K562 (cell line): ENCODE measurements around the gene CFAP20DC. TPM values are rescaled to one million over a fixed set of nuclear protein-coding genes. Genes with fewer than 3 reads are reported as not detected.
A peak's percentile ranks its signal among the peaks of the same experiment; 100 is the strongest.

Source experiments
- EZH2 ChIP-seq: IDR thresholded peaks from 2 replicates; pipeline ENCODE4 v1.6.1; 2012; ENCODE audit warnings: low read depth, mild to moderate bottlenecking, inconsistent platforms, low read length, borderline replicate concordance
- MEF2D ChIP-seq: conservative IDR thresholded peaks from 2 replicates; pipeline ENCODE4 v1.6.1; 2016; ENCODE audit warnings: low read depth, missing genetic modification characterization, missing compliant biosample characterization
- MYC ChIP-seq, 2 experiments: fragments of 250-450 bp in 1 of 2; sonication (Bioruptor Pico) in 1 of 2; IDR thresholded peaks; 2 replicates each; pipeline versions ENCODE4 v1.5.1 to v1.6.1; 2012 to 2021; ENCODE audit warnings: low read depth in 2 of 2, borderline replicate concordance in 1 of 2, improper control_type of control experiment in 1 of 2, low read length in 1 of 2, mild to moderate bottlenecking in 1 of 2, moderate library complexity in 1 of 2
- NFIX ChIP-seq: fragments of 250-450 bp; sonication (Bioruptor Pico); IDR thresholded peaks from 2 replicates; pipeline ENCODE4 v1.4.0; 2020; ENCODE audit warnings: low read depth, mild to moderate bottlenecking, moderate library complexity
- PHB ChIP-seq: fragments of 250-450 bp; sonication (Bioruptor Pico); IDR thresholded peaks from 2 replicates; pipeline ENCODE4 v1.5.0; 2021
- PHF8 ChIP-seq: fragments of 200-600 bp; sonication (generic); IDR thresholded peaks from 2 replicates; pipeline ENCODE4 v1.6.1; 2012; ENCODE audit warnings: mixed run types, mild to moderate bottlenecking, inconsistent platforms, low read length, moderate library complexity, borderline replicate concordance
- PKNOX1 ChIP-seq: fragments of 450-650 bp; IDR thresholded peaks from 2 replicates; pipeline ENCODE4 v1.6.1; 2016
- RNF219 ChIP-seq: fragments of 250-450 bp; sonication (Bioruptor Pico); IDR thresholded peaks from 2 replicates; pipeline ENCODE4 v1.5.0; 2022; ENCODE audit warnings: mild to moderate bottlenecking
- SOX6 ChIP-seq: fragments of 450-650 bp; IDR thresholded peaks from 2 replicates; pipeline ENCODE4 v1.6.1; 2014; ENCODE audit warnings: mild to moderate bottlenecking
- TAF9B ChIP-seq: fragments of 450-650 bp; IDR thresholded peaks from 2 replicates; pipeline ENCODE4 v1.6.1; 2018; ENCODE audit warnings: mild to moderate bottlenecking; ENCODE audit not compliant: partially characterized antibody
- UBTF ChIP-seq, 2 experiments: IDR thresholded peaks; 2 replicates each; pipeline ENCODE4 v1.6.1; 2012; ENCODE audit warnings: improper control_type of control experiment in 2 of 2, low read depth in 2 of 2, low read length in 2 of 2, borderline replicate concordance in 1 of 2
- XRCC5 ChIP-seq: fragments of 200-400 bp; formaldehyde crosslinking; IDR thresholded peaks from 2 replicates; pipeline ENCODE4 v1.6.1; 2017; ENCODE audit warnings: low read depth, mild to moderate bottlenecking, low read length
- polyA plus RNA-seq, 8 experiments: library from polyadenylated mRNA; depleted of rRNA in 4 of 8; stranded (reverse) in 5 of 8; unstranded in 3 of 8; fragments of >200 nt; fragmentation: Nextera tagmentation in 2 of 8; fragmentation: Illumina TruSeq in 1 of 8; extraction: Ambion mirVana in 2 of 8; extraction: Trizol in 1 of 8; gene quantifications; 2 replicates each; pipeline versions ENCODE4 v1.2.1 to v1.2.3, GENCODE V29; 2011 to 2014; ENCODE audit warnings: inconsistent platforms in 1 of 8, missing spikeins in 1 of 8
- total RNA-seq, 7 experiments: library from RNA; depleted of rRNA in 6 of 7; stranded (reverse); fragments of >200 nt in 6 of 7; fragmentation: Illumina TruSeq in 2 of 7; extraction: Trizol in 2 of 7; gene quantifications; 2 replicates each; pipeline versions ENCODE4 v1.2.1 to v1.2.3, GENCODE V29; 2011 to 2021; ENCODE audit warnings: low replicate concordance in 1 of 7
- TF ChIP-seq, protein P1 (sequence below): IDR thresholded peaks from 2 replicates; pipeline ENCODE4 v1.6.1; 2014; ENCODE audit warnings: antibody characterized with exemption
- TF ChIP-seq, protein P2 (sequence below), 2 experiments: IDR thresholded peaks in 1 of 2; conservative IDR thresholded peaks in 1 of 2; 2 replicates each; pipeline ENCODE4 v1.6.1; 2016; ENCODE audit warnings: low read depth in 2 of 2, mild to moderate bottlenecking in 1 of 2, missing compliant biosample characterization in 1 of 2, missing genetic modification characterization in 1 of 2, moderate library complexity in 1 of 2
- TF ChIP-seq, protein P3 (sequence below), 2 experiments: fragments of 450-650 bp; IDR thresholded peaks; 2 replicates each; pipeline ENCODE4 v1.6.1; 2016

The CFAP20DC gene
- total and polyA plus RNA-seq, 9 of the 15 experiments (the other 6 are each of a cell fraction or from before 2014, with no cell fraction given), result 1.6 to 5.9 (median 4.6) TPM

- TF ChIP-seq PKNOX1 (peak; percentile 51), TAF9B (no peak), SOX6 (no peak), PHF8 (no peak), UBTF (IDR thresholded peaks at IDR 0.05; ENCODE audit: borderline replicate concordance in 1 of 2, low read depth in 2 of 2, low read length in 2 of 2) (no peak), PHB (CRISPR knock-in tag) (no peak), NFIX (CRISPR knock-in tag) (no peak), XRCC5 (no peak), MEF2D (tag) (no peak), EZH2 (no peak), RNF219 (no peak), MYC (IDR thresholded peaks at IDR 0.05; ENCODE audit: low read depth, low read length) (no peak), MYC (CRISPR knock-in tag; IDR thresholded peaks at IDR 0.05; ENCODE audit: borderline replicate concordance, low read depth) (no peak)
- TF ChIP-seq, protein P1, sequence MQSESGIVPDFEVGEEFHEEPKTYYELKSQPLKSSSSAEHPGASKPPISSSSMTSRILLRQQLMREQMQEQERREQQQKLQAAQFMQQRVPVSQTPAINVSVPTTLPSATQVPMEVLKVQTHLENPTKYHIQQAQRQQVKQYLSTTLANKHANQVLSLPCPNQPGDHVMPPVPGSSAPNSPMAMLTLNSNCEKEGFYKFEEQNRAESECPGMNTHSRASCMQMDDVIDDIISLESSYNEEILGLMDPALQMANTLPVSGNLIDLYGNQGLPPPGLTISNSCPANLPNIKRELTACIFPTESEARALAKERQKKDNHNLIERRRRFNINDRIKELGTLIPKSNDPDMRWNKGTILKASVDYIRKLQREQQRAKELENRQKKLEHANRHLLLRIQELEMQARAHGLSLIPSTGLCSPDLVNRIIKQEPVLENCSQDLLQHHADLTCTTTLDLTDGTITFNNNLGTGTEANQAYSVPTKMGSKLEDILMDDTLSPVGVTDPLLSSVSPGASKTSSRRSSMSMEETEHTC, result no peak
- TF ChIP-seq, protein P2, sequence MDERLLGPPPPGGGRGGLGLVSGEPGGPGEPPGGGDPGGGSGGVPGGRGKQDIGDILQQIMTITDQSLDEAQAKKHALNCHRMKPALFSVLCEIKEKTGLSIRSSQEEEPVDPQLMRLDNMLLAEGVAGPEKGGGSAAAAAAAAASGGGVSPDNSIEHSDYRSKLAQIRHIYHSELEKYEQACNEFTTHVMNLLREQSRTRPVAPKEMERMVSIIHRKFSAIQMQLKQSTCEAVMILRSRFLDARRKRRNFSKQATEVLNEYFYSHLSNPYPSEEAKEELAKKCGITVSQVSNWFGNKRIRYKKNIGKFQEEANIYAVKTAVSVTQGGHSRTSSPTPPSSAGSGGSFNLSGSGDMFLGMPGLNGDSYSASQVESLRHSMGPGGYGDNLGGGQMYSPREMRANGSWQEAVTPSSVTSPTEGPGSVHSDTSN (CRISPR knock-in tag; IDR thresholded peaks at IDR 0.05; ENCODE audit: low read depth), result no peak
- TF ChIP-seq, protein P2 (tag; conservative IDR thresholded peaks at IDR 0.05; ENCODE audit: low read depth), result peak; percentile 83
- TF ChIP-seq, protein P3, sequence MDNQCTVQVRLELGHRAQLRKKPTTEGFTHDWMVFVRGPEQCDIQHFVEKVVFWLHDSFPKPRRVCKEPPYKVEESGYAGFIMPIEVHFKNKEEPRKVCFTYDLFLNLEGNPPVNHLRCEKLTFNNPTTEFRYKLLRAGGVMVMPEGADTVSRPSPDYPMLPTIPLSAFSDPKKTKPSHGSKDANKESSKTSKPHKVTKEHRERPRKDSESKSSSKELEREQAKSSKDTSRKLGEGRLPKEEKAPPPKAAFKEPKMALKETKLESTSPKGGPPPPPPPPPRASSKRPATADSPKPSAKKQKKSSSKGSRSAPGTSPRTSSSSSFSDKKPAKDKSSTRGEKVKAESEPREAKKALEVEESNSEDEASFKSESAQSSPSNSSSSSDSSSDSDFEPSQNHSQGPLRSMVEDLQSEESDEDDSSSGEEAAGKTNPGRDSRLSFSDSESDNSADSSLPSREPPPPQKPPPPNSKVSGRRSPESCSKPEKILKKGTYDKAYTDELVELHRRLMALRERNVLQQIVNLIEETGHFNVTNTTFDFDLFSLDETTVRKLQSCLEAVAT (IDR thresholded peaks at IDR 0.05), result no peak
Measured at GRCh38 chr3:58792921-58793451, 256.8 kb downstream of the CFAP20DC start (continued).
